HG03025 (cell line): ENCODE data around the gene NSG1.
"Not testable (repeated sequence)": the region's sequence is repeated elsewhere in the genome, so short reads cannot be mapped to it uniquely, and the experiment has no call there.

Experiments used
- ATAC-seq: cut with Tn5 transposase; IDR thresholded peaks from one replicate; pipeline ENCODE4 v1.9.1; 2021; ENCODE audit warnings: mild to moderate bottlenecking, moderate library complexity; ENCODE audit not compliant: unreplicated experiment, low FRiP score

NSG1 gene

DNA sequence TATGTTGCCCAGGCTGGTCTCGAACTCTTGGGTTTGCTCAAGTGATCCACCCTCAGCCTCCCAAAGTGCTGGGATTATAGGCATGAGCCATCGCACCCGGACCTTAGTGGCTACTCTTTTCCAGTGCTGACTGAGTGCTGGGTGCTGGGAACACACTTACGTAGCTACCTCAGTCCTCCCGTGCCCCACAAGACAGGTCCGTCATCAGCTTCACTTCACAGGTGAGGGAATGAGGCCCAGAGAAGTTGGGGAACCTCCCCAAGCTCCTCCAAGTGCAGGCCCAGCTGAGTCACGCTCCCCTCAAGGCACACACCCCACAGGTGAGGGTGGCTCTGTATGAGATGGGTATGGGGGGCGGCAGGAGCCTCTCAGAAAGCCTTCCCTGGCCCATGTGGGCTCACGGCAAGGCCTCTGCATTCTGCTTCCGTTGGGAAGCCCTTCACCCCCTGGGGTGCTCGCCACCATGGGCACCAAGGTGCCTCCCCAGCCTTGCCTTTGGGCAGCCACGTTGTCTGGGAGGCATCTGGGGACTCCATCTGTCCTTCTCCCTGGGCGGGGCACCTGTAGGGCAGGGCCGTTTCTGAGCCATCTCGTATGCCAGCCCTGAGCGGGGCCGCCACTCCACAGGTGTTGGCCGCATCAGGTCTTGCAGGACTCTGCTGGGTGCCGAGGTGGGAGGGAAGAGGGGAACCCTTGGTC lies 28.4 kb downstream of the NSG1 start:
- no peak for ATAC-seq

DNA sequence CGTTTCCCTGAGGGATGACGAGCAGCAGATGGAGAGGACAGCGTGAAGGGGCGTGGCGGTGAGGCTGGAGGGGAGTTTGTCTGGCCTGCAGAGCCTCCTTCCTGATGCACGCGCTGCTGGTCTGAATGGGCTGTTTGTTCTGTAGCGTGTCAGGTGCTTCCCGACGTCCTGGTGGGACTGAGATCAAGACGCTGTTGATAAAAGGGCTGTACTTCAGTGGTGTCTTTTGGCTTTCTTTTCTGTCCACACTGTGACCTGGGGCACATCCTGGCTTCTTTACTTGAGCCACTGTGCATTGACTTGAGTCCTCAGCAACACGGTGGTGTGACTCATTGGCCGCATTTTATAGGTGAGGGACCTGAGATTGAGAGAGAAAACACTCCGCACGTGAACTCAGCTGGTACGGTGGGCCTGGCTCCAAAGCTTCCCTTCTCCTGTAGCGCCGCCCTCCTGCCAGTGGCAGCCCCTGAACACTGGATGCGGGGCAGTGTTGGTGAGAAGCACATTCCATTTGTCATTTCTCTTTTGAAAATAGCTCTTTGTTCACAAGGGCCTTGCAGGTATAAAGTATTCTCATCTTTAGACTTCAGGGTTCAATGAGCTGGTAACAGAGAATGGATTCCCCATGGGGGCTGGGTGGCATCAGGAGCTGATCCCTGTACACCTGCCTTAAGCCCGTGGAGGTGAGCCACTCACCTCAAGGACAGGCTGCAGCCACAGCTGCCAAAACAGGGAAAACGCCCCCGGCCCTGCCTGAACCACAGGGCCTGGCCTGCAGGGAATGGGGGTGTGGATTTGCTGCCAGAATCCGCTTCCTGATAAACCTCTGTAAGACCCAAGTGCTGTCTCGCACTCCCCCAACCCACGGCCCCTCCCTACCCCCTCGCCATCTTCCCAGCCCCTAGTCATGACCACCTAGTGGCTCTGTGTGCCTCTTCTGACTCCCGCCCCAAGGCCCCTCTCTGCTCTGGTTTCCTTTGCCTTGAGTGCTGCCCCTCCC lies 29.2 kb downstream of the NSG1 start:
- no peak for ATAC-seq

DNA sequence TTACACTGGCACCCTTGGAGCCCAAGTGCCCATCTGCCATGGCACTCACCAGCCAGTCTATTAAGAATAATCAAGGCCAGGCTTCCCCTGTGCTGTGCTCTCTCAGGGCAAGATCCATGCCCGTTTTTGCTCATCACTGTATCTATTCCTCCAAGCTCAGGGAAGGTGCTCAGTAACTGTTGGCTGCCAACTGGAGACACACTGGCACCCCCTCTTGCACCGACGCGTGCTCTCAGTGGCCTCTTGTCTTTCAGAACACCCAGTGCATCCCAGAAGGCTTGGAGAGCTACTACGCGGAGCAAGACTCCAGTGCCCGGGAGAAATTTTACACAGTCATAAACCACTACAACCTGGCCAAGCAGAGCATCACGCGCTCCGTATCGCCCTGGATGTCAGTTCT lies 30.1 kb downstream of the NSG1 start:
- ATAC-seq = no peak

DNA sequence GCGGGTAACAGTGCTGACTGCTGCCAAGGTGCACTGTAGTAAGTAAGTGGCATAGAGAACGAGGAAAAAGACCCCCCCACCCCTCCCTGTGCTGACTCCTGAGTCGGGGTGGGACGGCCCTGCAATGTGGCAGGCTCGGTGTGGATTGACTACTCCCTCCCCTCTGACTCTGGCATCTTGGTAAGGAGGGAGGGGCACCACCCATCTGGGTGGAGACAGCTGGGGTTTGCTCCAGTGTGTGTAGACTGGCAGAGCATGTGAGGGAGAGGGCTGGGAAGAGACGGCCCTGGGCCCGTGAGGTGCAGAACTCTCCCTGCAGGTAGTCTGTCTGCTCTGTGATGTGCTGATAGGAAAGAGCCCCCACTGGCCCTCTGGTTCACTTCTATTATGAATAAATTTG lies 31.0 kb downstream of the NSG1 start:
- ATAC-seq = no peak

DNA sequence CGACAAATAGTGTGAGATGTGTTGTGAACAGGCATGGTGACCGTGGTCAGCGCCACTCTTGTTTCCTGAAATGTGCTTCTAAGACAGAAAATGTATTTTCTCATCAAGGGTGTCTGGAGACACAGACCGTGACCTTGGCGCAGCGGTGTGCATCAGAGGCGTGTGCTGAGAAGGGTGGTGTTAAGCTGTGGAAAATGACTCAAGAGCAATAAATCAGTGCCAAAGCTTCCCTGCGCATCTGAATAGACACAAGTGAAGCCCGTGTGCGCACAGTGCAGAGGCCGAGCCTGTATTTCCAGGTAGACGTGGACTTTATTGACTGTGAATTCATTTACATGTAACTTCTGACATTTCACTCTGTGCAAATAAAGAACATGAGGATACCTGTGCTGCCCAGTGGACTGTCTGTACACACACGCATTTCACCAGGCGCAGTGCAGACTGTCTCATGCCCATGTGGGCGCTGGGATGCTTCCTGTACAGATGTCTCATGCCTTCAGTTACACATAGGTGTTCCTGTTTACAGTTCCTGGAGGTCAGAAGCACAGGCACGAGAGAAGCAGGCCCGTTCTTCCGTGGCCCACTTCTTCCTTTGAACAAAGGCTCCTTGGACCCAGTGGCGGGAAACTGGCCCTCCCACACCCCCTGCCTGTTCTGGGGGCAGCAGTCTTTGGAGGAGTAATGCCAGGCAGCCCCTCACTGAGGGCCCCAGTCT lies 31.9 kb downstream of the NSG1 start:
- no peak for ATAC-seq

DNA sequence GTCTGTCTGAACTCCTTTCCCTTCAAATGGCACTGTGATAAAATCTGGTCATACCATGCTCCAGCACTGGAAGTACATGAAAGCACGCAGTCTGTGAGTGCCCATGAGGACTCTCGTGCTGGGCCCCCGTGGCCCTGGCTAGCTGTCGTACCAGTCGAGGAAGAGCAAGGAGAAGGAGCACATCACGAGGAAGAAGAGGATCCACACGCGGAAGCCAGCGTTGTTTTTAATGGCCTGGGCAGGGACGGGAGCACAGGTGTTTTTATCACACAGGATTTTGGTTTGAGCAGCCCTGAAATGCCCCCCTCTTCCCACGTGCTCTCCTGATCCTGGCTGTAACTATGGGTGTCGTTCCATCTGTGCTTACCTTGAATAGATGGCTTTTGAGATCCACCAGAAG lies 33.0 kb downstream of the NSG1 start:
- no peak for ATAC-seq

DNA sequence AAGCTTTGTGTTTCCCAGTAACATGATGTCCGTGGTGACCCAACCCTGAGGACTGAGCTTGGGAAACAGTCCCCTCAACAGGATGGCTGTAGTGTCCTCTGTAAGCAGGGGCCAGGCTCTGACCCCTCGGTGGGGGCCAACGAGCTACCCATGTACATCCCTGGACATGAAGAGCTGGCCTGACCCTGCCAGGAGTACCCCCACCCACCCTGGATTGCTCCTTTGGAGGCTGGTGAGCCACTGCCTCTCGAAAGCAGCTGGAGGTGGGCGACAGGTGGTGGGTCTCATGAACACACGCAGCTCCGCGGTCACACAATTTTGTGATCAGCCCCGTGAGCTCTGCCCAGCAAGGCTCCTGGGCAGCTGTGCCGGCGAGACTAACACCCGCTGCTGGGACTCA lies 33.5 kb downstream of the NSG1 start:
- no peak for ATAC-seq

DNA sequence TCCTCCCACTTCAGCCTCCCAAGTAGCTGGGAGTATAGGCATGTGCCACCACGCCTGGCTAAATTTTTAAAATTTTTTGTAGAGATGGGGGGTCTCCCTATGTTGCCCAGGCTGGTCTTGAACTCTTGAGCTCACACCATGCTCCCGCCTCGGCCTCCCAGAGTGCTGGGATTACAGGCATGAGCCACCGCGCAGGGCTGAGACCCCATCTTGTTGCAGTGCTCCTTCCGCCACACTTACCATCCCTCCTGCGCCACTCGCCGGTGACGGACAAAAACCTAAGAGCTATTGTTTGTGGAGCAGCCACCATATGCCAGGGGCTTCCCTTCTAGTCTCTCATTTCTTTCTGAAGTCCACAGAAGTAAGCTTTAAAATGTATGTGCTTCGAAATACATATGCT lies 34.5 kb downstream of the NSG1 start:
- no peak for ATAC-seq

DNA sequence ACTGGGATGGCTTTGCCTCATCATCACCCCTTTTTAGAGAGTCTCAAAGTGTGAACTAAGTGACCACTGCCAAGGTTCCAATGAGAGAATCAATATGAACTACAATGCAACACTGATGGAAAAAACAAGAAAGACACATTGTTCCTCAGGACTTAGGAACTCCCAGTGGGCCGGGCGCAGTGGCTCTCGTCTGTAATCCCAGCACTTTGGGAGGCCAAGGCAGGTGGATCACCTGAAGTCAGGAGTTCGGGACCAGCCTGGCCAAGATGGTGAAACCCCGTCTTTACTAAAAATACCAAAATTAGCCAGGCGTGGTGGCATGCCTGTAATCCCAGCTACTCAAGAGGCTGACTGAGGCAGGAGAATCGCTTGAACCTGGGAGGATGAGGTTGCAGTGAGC lies 35.2 kb downstream of the NSG1 start:
- not testable (repeated sequence) for ATAC-seq

DNA sequence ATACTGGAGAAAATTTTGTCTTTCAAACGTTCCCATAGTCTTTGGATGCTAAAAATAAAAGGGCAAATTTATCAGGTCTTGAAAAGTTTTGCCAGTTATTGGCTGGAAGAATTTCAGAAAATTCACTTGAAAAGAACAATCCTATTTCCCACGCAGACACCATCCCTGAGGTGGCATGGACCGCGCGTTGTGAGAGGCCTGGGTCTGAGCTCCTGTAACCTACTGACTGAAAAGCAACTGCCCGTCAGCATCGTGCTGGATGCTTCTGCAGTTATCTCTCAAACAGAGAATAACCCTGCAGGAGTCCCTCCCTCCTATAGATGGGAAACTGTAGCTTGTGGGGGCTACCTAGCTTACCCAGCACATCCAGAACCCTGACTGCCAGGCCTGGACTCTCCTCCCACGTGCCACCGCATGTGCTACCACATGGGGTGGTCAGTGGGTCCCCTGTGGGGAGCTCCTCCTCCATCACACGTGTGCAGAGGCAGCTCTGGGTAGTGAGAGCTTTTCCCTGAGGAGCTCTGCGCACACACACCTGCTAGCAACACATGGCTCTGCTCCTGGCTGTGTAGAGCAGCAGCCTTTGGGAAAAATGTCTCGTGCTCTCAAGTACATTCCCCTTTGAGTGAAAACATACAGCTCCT lies 36.1 kb downstream of the NSG1 start:
- ATAC-seq = no peak

DNA sequence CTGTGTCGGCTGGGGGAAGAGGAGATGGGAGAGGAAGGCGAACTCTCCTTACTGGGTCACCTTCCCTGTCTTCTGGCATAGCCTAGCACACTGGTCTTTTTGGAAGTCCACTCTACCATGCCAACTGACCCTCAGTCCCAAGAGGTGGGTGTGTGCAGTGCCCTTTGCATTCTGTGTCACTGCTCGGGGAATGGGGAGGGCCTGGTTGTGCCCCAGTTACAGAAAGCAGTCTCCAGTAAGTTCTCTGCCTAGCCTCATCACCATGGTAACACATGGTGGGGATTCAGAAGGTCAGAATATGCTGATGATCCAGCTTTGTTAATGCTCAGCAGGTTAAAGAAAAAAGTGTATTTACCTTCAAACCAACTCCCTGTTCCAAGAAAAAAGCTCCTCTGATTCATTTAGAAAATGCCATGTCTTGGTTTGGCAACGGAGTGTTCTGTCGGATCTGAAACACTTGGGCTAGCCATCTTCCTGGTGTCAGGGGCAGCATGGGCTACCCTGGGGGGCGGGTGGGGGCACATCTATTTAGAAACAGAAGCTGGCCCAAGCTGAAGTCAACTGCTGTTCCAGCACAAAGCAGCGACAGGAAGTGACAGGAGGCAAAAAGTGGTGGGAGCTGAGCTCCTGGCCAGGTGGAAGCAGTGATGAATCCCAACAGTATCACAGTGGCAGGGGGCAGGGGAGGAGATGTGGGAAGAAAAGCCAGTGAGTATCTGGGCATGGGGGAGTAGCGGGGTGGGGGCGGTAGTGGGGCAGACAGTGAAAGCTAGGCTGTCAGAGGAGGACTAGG lies 37.0 kb downstream of the NSG1 start:
- ATAC-seq = no peak

DNA sequence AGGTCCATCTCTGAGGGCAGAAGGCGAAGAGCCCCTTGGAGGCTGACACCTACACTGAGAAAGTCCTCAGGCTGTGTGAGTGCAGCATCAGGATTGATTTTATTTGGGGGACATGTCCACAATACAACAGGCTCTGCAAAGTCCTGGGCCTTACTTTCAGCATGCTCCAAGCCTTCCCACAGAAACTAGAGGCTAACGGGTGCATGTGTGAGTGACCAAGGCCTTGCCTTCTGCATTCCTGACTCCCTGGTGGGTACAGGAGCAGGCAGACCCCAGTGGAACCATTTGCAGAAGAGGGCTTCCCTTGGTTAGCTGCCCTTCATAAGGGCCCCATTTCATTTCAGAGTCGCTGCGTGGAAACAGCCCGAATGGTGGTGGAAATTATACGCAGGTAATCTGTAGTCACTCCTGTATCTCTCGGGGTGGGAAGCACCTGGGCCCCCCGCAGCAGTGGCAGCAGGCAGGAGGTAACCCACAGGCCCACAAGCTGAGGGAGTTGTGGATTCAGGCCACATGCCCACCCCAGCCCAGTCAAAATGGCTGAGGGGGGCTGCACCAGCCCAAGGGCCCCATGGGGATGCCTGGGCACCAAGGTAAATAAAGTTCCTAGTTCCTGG lies 37.7 kb downstream of the NSG1 start:
- ATAC-seq = no peak

DNA sequence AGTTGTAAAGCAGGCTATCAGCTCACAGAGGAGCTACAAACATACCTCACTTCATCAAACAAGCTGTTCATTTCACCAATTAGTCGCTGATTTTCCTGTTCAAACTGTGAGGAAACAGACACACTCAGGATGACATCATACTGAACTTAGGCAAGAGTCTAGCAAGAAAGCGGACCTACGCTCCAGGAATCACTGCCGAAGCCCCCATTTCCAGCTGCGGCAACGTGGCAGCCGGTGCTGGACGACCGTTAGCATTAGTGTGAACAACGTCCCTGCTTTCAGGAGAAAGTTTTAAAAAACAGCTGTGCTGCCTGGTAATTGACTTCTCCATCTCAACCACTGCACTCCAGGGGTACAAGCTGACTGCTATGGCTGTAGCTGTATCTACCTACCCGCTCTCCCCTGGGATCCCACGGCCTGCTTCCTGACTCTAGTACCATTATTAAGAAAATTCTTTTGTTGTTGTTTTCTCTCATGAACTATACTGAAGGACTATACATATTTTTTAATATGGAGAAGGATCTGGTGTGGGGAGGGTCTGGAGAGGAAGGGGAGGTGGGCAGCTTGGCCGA lies 38.3 kb downstream of the NSG1 start:
- ATAC-seq = no peak

DNA sequence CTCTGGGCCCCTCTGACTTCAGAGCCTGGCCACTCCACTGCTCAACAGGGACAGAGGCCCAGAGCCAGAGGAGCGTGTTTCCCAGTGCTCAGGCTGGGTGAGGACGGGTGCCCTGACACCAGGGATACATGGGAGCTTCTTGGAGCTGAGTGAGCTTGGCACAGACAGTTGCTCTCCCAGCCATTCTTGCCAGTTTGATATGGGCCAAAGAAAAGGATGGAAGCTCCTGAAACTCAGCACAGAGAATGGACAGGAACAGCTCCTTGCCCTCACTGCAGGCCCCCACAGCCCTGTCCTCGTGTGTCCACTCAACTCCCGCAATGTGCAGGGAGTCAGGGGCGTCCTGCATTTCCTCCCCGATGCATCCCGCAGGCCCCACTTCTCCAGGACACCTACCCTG lies 38.8 kb downstream of the NSG1 start:
- no peak for ATAC-seq

DNA sequence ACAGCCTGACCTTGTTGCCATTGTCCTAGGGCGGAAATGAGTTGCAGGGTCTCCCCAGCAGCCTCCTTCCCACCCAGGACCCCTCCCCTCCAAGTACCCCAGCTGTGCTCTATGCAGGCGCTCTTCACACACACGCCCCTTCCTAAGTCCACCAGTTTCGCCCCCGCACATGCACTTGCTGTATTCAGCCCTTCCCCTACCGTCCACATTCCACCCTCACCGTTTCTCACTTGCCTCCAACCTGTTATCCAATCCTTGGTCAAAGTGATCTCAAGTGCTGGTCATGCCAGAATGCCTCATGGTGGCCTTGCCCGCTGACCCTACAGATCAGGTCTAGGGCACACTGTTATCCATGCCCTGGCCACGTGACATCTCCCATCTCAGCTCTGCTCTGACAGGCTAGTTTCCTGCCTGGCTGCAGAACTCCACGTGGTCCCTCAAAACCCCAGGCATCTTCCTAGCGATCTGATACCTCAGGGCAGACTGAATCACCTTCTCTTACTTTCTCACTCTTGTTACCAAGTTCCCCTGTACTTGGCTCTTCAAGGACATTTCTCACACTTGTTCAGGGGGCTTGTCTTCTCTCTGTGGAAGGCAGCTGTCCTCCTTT lies 39.7 kb downstream of the NSG1 start:
- ATAC-seq = no peak

DNA sequence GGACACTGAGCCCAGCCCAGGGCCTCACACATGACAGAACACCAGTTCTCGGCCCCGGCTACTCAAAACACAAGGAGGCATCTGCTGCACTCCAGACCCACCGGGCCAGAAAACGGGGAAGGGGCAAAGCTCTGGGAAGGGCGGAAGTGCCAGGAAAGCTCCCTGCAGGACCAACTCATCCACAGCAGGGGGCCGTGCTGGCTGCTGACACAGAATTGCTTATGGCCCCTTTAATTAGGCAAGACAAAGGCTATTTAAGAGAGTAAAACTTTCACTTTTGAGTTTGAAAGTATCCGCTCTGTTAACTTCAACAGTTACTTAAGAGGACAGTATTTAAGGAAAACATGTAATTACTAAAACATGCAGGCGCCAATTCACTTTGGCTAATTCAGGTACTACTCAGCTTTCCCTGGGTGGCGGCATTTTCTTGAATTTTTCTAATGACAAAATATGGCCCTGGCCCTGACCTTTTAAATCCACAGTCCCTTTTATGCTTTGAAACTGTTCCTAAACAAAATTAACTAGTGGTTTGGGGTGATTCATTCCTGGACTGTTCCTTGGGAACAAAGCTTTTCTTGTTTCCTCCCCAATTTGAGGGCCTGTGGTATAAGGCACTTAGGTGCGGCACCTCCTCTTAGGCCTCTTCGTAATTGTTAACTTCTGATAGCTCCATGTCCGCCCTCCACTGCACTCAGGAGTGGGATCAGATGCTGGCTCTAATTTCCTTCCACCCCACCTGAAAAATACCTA lies 40.4 kb downstream of the NSG1 start:
- no peak for ATAC-seq

DNA sequence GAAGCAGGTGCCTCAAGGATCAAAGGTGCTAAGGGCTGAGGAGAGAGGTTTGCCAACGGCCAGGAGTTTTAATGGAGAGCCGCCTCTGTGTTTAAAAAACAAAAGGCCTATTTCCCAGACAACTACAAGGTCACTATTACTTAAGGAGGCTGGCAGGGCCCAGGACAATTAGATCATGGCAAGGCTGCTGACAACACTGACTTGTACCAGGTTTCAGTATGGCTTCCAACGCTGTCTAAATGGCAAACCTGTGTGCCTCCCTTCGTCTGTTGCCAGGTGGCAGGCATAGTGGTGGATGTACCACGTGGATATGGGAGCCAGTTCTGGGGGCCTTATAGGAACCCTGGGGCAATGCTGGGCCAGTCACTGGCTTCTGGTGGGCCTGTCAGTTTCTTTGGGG lies 41.0 kb downstream of the NSG1 start:
- ATAC-seq = no peak
